Left ventricle myocardium inferior (tissue), 1 donor: ENCODE measurements around the gene KRT12. TPM values are rescaled to one million over a fixed set of nuclear protein-coding genes. Genes with fewer than 3 reads are reported as not detected.

ENCODE experiments used
- DNase-seq: peaks from one replicate; pipeline ENCODE4 v3.0.0-alpha.2; 2020
- H3K27ac ChIP-seq: fragments of 200-600 bp; replicated peaks from 2 replicates; pipeline ENCODE4 v1.8.0; 2021
- H3K27me3 ChIP-seq: fragments of 200-600 bp; 2 replicates; pipeline ENCODE4 v1.8.0; 2021; ENCODE audit warnings: low read depth
- H3K36me3 ChIP-seq: fragments of 200-600 bp; 2 replicates; pipeline ENCODE4 v1.8.0; 2021
- H3K4me1 ChIP-seq: fragments of 200-600 bp; 2 replicates; pipeline ENCODE4 v1.8.0; 2021
- H3K4me3 ChIP-seq: fragments of 200-600 bp; 2 replicates; pipeline ENCODE4 v1.8.0; 2021; ENCODE audit warnings: mild to moderate bottlenecking, moderate library complexity
- H3K9me3 ChIP-seq: fragments of 200-600 bp; replicated peaks from 2 replicates; pipeline ENCODE4 v1.8.0; 2021
- CTCF ChIP-seq: fragments of 200-600 bp; IDR thresholded peaks from 2 replicates; pipeline ENCODE4 v1.8.0; 2021; ENCODE audit warnings: antibody characterized with exemption, mild to moderate bottlenecking, borderline replicate concordance
- intact Hi-C: fragments of 100-400 bp; cut with micrococcal nuclease; formaldehyde crosslinking; loops from one replicate; pipeline ENCODE4 v1.11.0; 2022
- total RNA-seq: library from RNA; stranded (reverse); fragmentation: NEBNext Ultra II Directional; extraction: Animal tissue kit (Norgen Biotek cat#: 25700); gene quantifications from one replicate; pipeline ENCODE4 v1.2.1, GENCODE V29; 2021
- donor health status: DM: no; HTN: yes; CAD: no; lungs with severe emphysema.

Gene KRT12
- total RNA-seq, 1 donor from 2014 or later, result not detected

DNA sequence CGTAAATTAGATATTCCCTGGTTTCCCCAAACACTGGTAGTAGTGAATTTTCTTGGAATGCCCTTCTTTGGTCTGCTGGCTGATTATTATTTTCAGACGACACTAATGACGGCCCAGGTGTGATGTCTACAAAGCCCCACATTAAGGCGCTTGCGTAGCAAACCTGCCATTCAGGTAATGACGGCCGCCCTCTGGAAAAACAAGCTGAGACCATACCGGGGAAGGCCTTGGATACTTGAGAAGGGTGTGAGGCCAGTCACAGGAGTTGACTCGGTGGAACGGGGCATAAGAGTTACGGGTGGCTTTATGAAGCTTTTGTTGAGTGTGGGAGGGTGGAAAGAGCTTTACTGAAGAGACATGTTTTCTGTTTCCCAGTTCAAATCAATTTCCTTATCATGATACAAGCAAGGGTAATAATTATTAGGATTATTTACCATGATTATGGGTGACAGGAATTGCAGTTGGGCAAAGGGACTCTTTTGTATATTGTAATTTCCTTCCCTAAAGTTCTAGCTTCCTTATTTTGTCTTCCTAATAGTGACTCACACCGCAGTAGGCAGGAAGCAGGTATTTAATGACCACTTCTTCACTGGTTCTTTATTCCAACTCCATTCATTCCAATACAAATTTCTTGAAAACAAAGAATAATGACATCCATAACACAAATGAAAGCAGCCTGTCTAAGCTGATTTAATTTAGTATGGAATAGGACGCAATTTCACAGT lies 45.6 kb upstream of the KRT12 start:
- intact Hi-C loops, result no loop called here
- H3K9me3 ChIP-seq, result no peaks in the 10 kb centered on the region
- TF ChIP-seq CTCF, result no peak
- no peak for DNase-seq
- no peak overlapping the region for H3K27ac ChIP-seq
- peaks cover 45% of the 10 kb centered on the region for H3K27me3 ChIP-seq
- H3K4me1 ChIP-seq, result no peaks in the 10 kb centered on the region
- H3K36me3 ChIP-seq, result no peaks in the 10 kb centered on the region
- H3K4me3 ChIP-seq, result no peak overlapping the region

DNA sequence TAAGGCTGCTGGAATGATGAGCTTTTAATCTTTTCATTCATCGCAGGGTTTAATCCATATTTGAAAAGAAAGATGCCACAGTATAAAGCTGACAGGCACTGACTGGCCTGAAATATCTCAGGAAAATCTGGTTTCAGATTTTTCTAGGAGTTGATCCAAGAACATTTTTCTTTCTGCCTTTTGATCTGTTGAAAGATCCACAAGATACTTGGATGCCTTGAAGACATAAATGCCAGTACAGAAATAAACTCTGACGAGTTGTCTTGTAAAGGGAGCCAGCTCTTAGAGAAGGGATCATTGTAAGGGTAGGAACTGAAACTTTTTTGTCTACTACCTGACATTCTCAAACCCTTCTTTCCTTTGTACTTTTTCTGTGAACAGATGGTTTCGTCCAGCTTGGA lies 43.4 kb upstream of the KRT12 start:
- intact Hi-C loops, result no loop called here
- Histone ChIP-seq H3K27me3 (peaks cover 67% of the 10 kb centered on the region), H3K27ac (no peak overlapping the region)

GRCh38 chr17:40909755-40910154 lies 42.7 kb upstream of the KRT12 start:
- H3K27ac ChIP-seq, result no peak overlapping the region
- intact Hi-C loops, result no loop called here
- no peaks in the 10 kb centered on the region for H3K4me1 ChIP-seq
- H3K9me3 ChIP-seq, result no peaks in the 10 kb centered on the region
- no peak for TF ChIP-seq CTCF
- H3K4me3 ChIP-seq, result no peak overlapping the region
- DNase-seq, result no peak
- peaks cover 72% of the 10 kb centered on the region for H3K27me3 ChIP-seq
- H3K36me3 ChIP-seq, result no peaks in the 10 kb centered on the region

More for the DNA sequence above, 43.4 kb upstream of the KRT12 start:
- H3K4me3 ChIP-seq, result no peak overlapping the region
- H3K36me3 ChIP-seq, result no peaks in the 10 kb centered on the region
- no peak for DNase-seq
- no peaks in the 10 kb centered on the region for H3K9me3 ChIP-seq
- TF ChIP-seq CTCF, result no peak
- no peaks in the 10 kb centered on the region for H3K4me1 ChIP-seq

DNA sequence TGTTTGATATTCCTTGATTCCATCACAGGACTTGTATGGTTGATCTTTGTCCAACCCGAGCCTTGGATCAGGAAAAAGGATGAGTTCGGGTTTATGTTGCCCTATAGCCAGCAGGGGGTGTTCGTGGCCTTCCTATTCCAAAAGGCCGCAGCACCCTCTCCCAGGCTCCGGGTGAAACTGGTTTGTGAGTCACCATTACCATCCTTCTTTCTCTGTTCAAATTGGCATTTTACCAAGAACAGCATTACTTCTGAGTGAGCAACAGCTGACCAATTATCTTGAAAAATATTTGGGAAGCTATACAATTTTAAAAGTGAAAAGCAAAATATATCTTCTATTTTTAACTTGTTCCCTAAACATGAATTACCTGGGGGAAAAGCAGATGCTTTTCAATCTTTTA lies 42.3 kb upstream of the KRT12 start:
- H3K27ac ChIP-seq, result no peak overlapping the region
- intact Hi-C loops, result no loop called here
- no peak overlapping the region for H3K4me3 ChIP-seq
- H3K4me1 ChIP-seq, result no peaks in the 10 kb centered on the region
- H3K36me3 ChIP-seq, result no peaks in the 10 kb centered on the region
- H3K9me3 ChIP-seq, result no peaks in the 10 kb centered on the region
- peak; percentile 77 for TF ChIP-seq CTCF
- peaks cover 75% of the 10 kb centered on the region for H3K27me3 ChIP-seq
- peak; percentile 52 for DNase-seq

- Histone ChIP-seq H3K36me3 (no peaks in the 10 kb centered on the region), H3K9me3 (no peaks in the 10 kb centered on the region), H3K27ac (no peak overlapping the region), H3K27me3 (peaks cover 77% of the 10 kb centered on the region), H3K4me1 (no peaks in the 10 kb centered on the region), H3K4me3 (no peak overlapping the region)
- intact Hi-C loops, result no loop called here
- TF ChIP-seq CTCF, result no peak
- no peak for DNase-seq
Observed at GRCh38 chr17:40906613-40907012, 39.6 kb upstream of the KRT12 start.
